Stomach (tissue), 9 donors: Measurements from ENCODE around the gene PRR22. TPM values are rescaled to one million over a fixed set of nuclear protein-coding genes. Genes with fewer than 3 reads are reported as not detected.

Experiments
- DNase-seq, 2 donors: peaks; one replicate each; pipeline versions ENCODE4 v3.0.0 to v3.0.0-alpha.2; 2013 to 2019
- H3K27ac ChIP-seq, 5 donors: fragments of 200-600 bp in 4 of 5; sonication (generic) in 4 of 5; one replicate each; pipeline ENCODE4 v1.5.1; 2013 to 2019; ENCODE audit warnings: mild to moderate bottlenecking in 1 of 5, moderate library complexity in 1 of 5
- H3K27me3 ChIP-seq, 3 donors: fragments of 200-600 bp; sonication (generic); one replicate each; pipeline ENCODE4 v1.5.1; 2017 to 2019; ENCODE audit warnings: mixed run types in 1 of 3
- H3K36me3 ChIP-seq, 4 donors: fragments of 200-600 bp; sonication (generic); 1 replicate in 3 of 4; 2 replicates in 1 of 4; pipeline ENCODE4 v1.5.1; 2016 to 2019
- H3K4me1 ChIP-seq, 4 donors: fragments of 200-600 bp; sonication (generic); one replicate each; pipeline ENCODE4 v1.5.1; 2016 to 2019
- H3K4me3 ChIP-seq, 4 donors: fragments of 200-600 bp; sonication (generic) in 3 of 4; one replicate each; pipeline ENCODE4 v1.5.1; 2016 to 2019; ENCODE audit warnings: mild to moderate bottlenecking in 1 of 4
- H3K9me3 ChIP-seq, 4 donors: fragments of 200-600 bp; sonication (generic); one replicate each; pipeline ENCODE4 v1.5.1; 2016 to 2019
- EP300 ChIP-seq: sonication (generic); formaldehyde crosslinking; IDR thresholded peaks from one replicate; pipeline ENCODE4 v1.6.1; 2017; ENCODE audit warnings: antibody characterized with exemption
- POLR2A ChIP-seq, 4 donors: fragments of 450-650 bp; IDR thresholded peaks; one replicate each; pipeline ENCODE4 v1.6.1; 2016; ENCODE audit warnings: antibody characterized with exemption in 4 of 4, control low read depth in 2 of 4, mild to moderate bottlenecking in 1 of 4, moderate library complexity in 1 of 4
- POLR2AphosphoS5 ChIP-seq, 3 donors: sonication (generic); formaldehyde crosslinking; IDR thresholded peaks; one replicate each; pipeline ENCODE4 v1.6.1; 2016; ENCODE audit warnings: antibody characterized with exemption in 3 of 3
- WGBS, 5 donors: extraction: QIAGEN DNeasy Blood & Tissue Kit in 3 of 5; methylation state at CpG; one replicate each; pipeline versions ENCODE4 v1.1.5 to v1.1.7; 2013 to 2018; 5-methylcytosine and 5-hydroxymethylcytosine counted together
- intact Hi-C: fragments of 100-400 bp; cut with DNase I; formaldehyde crosslinking; loops from one replicate; pipeline ENCODE4 v1.15.1; 2023; ENCODE audit warnings: low total_unique reads
- polyA plus RNA-seq, 3 donors: library from polyadenylated mRNA; stranded (reverse); fragments of 200-250 nt; gene quantifications; one replicate each; pipeline ENCODE4 v1.2.3, GENCODE V29; 2013
- total RNA-seq, 5 donors: library from RNA; depleted of rRNA; stranded (reverse); fragments of >200 nt; gene quantifications; one replicate each; pipeline versions ENCODE4 v1.1.0 to v1.2.3, GENCODE V29; 2014 to 2016
- TF ChIP-seq, protein P1 (sequence below), 7 experiments: fragments of 450-650 bp in 4 of 7; fragments of 200-600 bp in 3 of 7; sonication (generic) in 3 of 7; IDR thresholded peaks; one replicate each; pipeline ENCODE4 v1.5.1; 2016 to 2019; ENCODE audit warnings: antibody characterized with exemption in 7 of 7, control low read depth in 2 of 7, mild to moderate bottlenecking in 1 of 7
- donor health status: healthy with polysubstance abuse.
- donor health status: Bipolar disorder and iron deficiency.
- donor health status: healthy.

PRR22 gene
- total and polyA plus RNA-seq, 8 donors: 0.73 to 12.1 (median 6.4) TPM; not detected in 1

DNA sequence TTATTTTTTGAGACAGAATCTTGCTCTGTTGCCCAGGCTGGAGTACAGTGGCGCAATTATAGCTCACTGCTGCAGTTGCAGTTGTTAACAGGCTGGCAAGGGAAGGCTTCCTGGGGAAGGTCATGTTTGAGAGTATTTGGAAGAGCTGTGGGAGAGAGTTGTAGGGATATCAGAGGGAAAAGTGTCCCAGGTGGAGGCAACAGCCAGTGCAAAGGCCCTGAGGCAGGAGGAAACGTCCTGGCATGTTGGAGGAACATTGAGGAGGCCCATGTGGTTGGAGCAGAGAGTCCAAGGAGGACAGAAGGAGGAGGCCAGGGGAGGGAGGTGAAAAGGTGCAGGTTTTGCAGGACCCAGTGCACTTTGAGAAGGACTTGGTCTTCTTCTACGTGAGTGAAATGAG lies 8.6 kb upstream of the PRR22 start:
- intact Hi-C loops: no loop called here
- DNase-seq: no peak
- Histone ChIP-seq H3K4me3 (no peak overlapping the region), H3K4me1 (peaks cover 7 to 23% (median 13%) of the 10 kb centered on the region in 4 donors), H3K27me3 (no peaks in the 10 kb centered on the region), H3K9me3 (no peaks in the 10 kb centered on the region), H3K27ac (no peak overlapping the region), H3K36me3 (peaks cover 18 to 20% (median 20%) of the 10 kb centered on the region in 4 donors)
- 84 to 91% (median 90%) methylated on average over 3 of the region's 3 CpGs for WGBS, 5 donors
- TF ChIP-seq EP300 (no peak), POLR2A (IDR thresholded peaks at IDR 0.05) (no peak), POLR2AphosphoS5 (IDR thresholded peaks at IDR 0.05) (no peak)
- TF ChIP-seq, protein P1, sequence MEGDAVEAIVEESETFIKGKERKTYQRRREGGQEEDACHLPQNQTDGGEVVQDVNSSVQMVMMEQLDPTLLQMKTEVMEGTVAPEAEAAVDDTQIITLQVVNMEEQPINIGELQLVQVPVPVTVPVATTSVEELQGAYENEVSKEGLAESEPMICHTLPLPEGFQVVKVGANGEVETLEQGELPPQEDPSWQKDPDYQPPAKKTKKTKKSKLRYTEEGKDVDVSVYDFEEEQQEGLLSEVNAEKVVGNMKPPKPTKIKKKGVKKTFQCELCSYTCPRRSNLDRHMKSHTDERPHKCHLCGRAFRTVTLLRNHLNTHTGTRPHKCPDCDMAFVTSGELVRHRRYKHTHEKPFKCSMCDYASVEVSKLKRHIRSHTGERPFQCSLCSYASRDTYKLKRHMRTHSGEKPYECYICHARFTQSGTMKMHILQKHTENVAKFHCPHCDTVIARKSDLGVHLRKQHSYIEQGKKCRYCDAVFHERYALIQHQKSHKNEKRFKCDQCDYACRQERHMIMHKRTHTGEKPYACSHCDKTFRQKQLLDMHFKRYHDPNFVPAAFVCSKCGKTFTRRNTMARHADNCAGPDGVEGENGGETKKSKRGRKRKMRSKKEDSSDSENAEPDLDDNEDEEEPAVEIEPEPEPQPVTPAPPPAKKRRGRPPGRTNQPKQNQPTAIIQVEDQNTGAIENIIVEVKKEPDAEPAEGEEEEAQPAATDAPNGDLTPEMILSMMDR (IDR thresholded peaks at IDR 0.05): no peak

GRCh38 chr19:5792224-5792623 lies 7.7 kb upstream of the PRR22 start:
- Histone ChIP-seq H3K4me1 (peaks cover 7 to 23% (median 13%) of the 10 kb centered on the region in 4 donors), H3K27me3 (no peaks in the 10 kb centered on the region), H3K36me3 (peaks cover 27 to 29% (median 29%) of the 10 kb centered on the region in 4 donors), H3K4me3 (no peak overlapping the region), H3K27ac (no peak overlapping the region), H3K9me3 (no peaks in the 10 kb centered on the region)
- intact Hi-C loops: no loop called here
- TF ChIP-seq POLR2AphosphoS5 (IDR thresholded peaks at IDR 0.05) (no peak), POLR2A (IDR thresholded peaks at IDR 0.05) (no peak), EP300 (no peak)
- TF ChIP-seq, protein P1 (IDR thresholded peaks at IDR 0.05): no peak
- no peak for DNase-seq
- 91 to 96% (median 95%) methylated on average over 18 of the region's 18 CpGs for WGBS, 5 donors

DNA sequence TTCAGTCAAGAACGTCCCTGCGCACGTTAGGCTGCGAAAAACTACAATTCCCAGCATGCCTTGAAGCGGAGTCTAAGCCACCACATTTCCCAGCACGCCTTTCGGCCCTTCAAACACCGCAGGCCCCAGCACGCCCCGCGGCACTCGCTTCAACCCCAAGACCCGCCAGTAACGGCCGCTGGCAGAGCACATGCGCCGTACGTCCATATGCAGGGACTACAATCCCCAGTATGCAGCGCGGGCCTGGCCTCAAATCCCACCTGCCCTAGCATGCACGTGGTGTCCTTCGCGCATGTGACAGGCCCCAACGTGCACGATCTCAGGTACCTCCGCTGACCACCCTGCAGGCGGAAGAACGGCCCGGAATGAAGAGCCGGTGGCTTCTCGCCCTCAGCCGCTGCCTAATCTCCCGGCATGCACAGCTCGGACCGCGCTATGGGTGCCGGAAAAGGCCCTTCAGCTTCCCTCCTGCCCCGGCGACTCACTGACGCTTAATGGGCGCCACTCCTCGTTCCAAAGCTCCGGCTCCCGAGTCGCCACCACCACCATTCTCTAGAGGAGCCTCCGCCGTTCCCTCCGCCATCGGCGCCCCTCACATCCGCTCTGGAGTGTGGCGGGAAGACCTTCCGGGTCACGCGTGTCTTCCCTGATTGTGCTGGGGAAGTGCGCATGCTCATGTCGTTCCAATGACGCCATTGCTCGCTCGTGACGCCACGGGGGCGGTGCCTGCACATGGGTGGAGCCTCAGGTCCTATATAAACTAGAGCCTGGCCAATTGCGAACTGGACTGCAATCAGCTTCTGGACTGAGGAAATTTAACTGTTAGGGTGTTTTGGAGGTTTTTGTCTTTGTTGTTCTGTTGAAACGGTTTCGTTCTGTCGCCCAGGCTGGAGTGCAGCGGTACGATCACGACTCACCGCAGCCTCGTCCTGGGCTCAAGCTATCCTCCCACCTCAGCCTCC lies 6.3 kb upstream of the PRR22 start, which contains the start of gene DUS3L:
Gene DUS3L, minus strand, starts transcription at position 605 of the 962 bp plus-strand sequence. Its CDS starts 22 bp downstream, at position 583.
- peak within 1 kb of the TSS; percentile 95 to 99 (median 99) for H3K27ac ChIP-seq
- intact Hi-C loops: no loop called here
- H3K36me3 ChIP-seq: peaks cover 41 to 43% (median 43%) of the 10 kb centered on the region in 4 donors
- WGBS, 5 donors: 10 to 23% (median 10%) methylated on average over 30 to 72 of the region's 72 CpGs
- TF ChIP-seq EP300 (no peak), POLR2A (IDR thresholded peaks at IDR 0.05) (peak in 1 of 4 donors; percentile 11), POLR2AphosphoS5 (IDR thresholded peaks at IDR 0.05) (peak; percentile 85 to 96 (median 91))
- TF ChIP-seq, protein P1 (IDR thresholded peaks at IDR 0.05): peak in 1 of 7 experiments; percentile 19
- DNase-seq: peak; percentile 98 to 99
- no peaks in the 10 kb centered on the region for H3K27me3 ChIP-seq
- peaks cover 7 to 23% (median 13%) of the 10 kb centered on the region in 4 donors for H3K4me1 ChIP-seq
- H3K4me3 ChIP-seq: peak within 1 kb of the TSS; percentile 79 to 92 (median 88)
- no peaks in the 10 kb centered on the region for H3K9me3 ChIP-seq

- Histone ChIP-seq H3K27ac (peak overlapping the region in 4 of 5 donors; percentile 98 to 99 (median 99)), H3K4me1 (peaks cover 7 to 23% (median 13%) of the 10 kb centered on the region in 4 donors), H3K9me3 (no peaks in the 10 kb centered on the region), H3K36me3 (peaks cover 49 to 51% (median 51%) of the 10 kb centered on the region in 4 donors), H3K27me3 (no peaks in the 10 kb centered on the region), H3K4me3 (peak overlapping the region; percentile 79 to 92 (median 88))
- no peak for DNase-seq
- no peak for TF ChIP-seq POLR2AphosphoS5 (IDR thresholded peaks at IDR 0.05)
- TF ChIP-seq, protein P1 (IDR thresholded peaks at IDR 0.05): no peak
- no peak for TF ChIP-seq POLR2A (IDR thresholded peaks at IDR 0.05)
- no peak for TF ChIP-seq EP300
- intact Hi-C loops: no loop called here
- 69 to 75% (median 73%) methylated on average over 26 of the region's 26 CpGs for WGBS, 5 donors
Observed at GRCh38 chr19:5789886-5790558, 5.5 kb upstream of the PRR22 start.
